DND-41 (cell line): ENCODE measurements around the gene ADCY10.

Source experiments
- ATAC-seq: fragments of 200-7000 bp; cut with Tn5 transposase; 3 replicates; pipeline ENCODE4 v1.9.1; 2021; ENCODE audit warnings: low read depth; ENCODE audit not compliant: insufficient read depth
- DNase-seq: peaks from one replicate; pipeline ENCODE4 v3.0.0-alpha.2; 2020
- H2AFZ ChIP-seq: 2 replicates; pipeline ENCODE4 v1.6.0; 2012; ENCODE audit warnings: low read depth, low read length
- H3K27ac ChIP-seq: 2 replicates; pipeline ENCODE4 v1.5.1; 2012; ENCODE audit warnings: low read length, inconsistent platforms
- H3K27me3 ChIP-seq: fragments of 200-600 bp; sonication (generic); 2 replicates; pipeline ENCODE4 v1.6.0; 2012; ENCODE audit warnings: low read length, mild to moderate bottlenecking, inconsistent platforms; ENCODE audit not compliant: insufficient read depth, poor library complexity
- H3K36me3 ChIP-seq: 2 replicates; pipeline ENCODE4 v1.5.1; 2012; ENCODE audit warnings: low read length, inconsistent platforms; ENCODE audit not compliant: insufficient read depth
- H3K4me1 ChIP-seq: 2 replicates; pipeline ENCODE4 v1.5.1; 2012; ENCODE audit warnings: mild to moderate bottlenecking, low read length; ENCODE audit not compliant: insufficient read depth
- H3K4me2 ChIP-seq: 2 replicates; pipeline ENCODE4 v1.6.0; 2012; ENCODE audit warnings: mild to moderate bottlenecking, moderate library complexity, low read length, inconsistent platforms; ENCODE audit not compliant: insufficient read depth
- H3K4me3 ChIP-seq, 2 experiments: fragments of 200-600 bp in 1 of 2; shearing (Covaris generic) in 1 of 2; 2 replicates each; pipeline ENCODE4 v1.5.1; 2012 to 2016; ENCODE audit warnings: inconsistent platforms in 2 of 2, low read length in 2 of 2, mild to moderate bottlenecking in 2 of 2, low read depth in 1 of 2, moderate library complexity in 1 of 2
- H3K79me2 ChIP-seq: 2 replicates; pipeline ENCODE4 v1.6.0; 2012; ENCODE audit warnings: low read length, inconsistent platforms; ENCODE audit not compliant: insufficient read depth
- H3K9ac ChIP-seq: 2 replicates; pipeline ENCODE4 v1.6.0; 2012; ENCODE audit warnings: low read depth, mild to moderate bottlenecking, inconsistent platforms, low read length, moderate library complexity
- H3K9me3 ChIP-seq: 2 replicates; pipeline ENCODE4 v1.5.1; 2012; ENCODE audit warnings: low read length, moderate library complexity, mild to moderate bottlenecking, inconsistent platforms; ENCODE audit not compliant: insufficient read depth, severe bottlenecking
- H4K20me1 ChIP-seq: 2 replicates; pipeline ENCODE4 v1.6.0; 2012; ENCODE audit warnings: low read length; ENCODE audit not compliant: insufficient read depth
- EZH2 ChIP-seq: IDR thresholded peaks from 3 replicates; pipeline ENCODE4 v1.6.1; 2012; ENCODE audit warnings: borderline replicate concordance, low read depth, mild to moderate bottlenecking, moderate library complexity, low read length, inconsistent platforms; ENCODE audit not compliant: severe bottlenecking
- TF ChIP-seq, protein P1 (sequence below): IDR thresholded peaks from 2 replicates; pipeline ENCODE4 v1.5.1; 2012; ENCODE audit warnings: borderline replicate concordance, low read length, moderate library complexity, mild to moderate bottlenecking; ENCODE audit not compliant: poor library complexity, severe bottlenecking; ENCODE audit errors: extremely low read depth

The ADCY10 gene

DNA sequence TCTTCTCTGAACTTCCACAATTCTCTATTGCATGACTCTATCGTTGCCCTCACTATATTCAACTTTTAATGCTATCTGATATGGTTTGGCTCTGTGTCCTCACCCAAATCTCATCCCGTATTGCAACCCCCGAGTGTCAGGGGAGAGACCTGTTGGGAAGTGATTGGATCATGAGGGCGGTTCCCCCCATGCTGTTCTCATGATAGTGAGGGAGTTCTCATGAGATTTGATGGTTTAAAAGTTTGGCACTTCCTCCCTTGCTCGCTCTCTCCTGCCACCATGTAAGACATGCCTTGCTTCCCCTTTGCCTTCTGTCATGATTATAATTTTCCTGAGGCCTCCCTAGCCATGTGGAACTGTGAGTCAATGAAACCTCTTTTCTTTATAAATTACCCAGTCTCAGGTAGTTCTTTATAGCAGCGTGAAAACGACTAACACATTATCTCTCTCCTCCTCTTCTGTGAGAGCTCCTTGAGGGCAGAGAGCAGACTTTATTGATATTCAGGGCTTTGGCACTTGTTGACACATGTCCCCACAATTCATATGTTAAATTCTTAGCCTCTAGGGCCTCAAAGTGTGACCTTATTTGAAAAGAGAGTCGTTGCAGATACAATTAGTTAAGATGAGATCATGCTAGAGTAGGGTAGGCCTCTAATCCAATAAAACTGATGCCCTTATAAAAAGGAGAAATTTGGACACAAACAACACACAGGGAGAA, 52.1 kb downstream of the ADCY10 start:
- Histone ChIP-seq H3K36me3 (no peaks in the 10 kb centered on the region), H3K27me3 (no peaks in the 10 kb centered on the region), H3K79me2 (no peaks in the 10 kb centered on the region), H3K4me3 (no peak overlapping the region), H3K9ac (no peak overlapping the region), H3K9me3 (no peaks in the 10 kb centered on the region), H3K4me1 (no peaks in the 10 kb centered on the region), H3K27ac (no peak overlapping the region), H3K4me2 (no peak overlapping the region), H4K20me1 (no peaks in the 10 kb centered on the region), H2AFZ (no peak overlapping the region)
- TF ChIP-seq, protein P1, sequence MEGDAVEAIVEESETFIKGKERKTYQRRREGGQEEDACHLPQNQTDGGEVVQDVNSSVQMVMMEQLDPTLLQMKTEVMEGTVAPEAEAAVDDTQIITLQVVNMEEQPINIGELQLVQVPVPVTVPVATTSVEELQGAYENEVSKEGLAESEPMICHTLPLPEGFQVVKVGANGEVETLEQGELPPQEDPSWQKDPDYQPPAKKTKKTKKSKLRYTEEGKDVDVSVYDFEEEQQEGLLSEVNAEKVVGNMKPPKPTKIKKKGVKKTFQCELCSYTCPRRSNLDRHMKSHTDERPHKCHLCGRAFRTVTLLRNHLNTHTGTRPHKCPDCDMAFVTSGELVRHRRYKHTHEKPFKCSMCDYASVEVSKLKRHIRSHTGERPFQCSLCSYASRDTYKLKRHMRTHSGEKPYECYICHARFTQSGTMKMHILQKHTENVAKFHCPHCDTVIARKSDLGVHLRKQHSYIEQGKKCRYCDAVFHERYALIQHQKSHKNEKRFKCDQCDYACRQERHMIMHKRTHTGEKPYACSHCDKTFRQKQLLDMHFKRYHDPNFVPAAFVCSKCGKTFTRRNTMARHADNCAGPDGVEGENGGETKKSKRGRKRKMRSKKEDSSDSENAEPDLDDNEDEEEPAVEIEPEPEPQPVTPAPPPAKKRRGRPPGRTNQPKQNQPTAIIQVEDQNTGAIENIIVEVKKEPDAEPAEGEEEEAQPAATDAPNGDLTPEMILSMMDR = no peak
- TF ChIP-seq EZH2 = no peak
- DNase-seq (no peak), ATAC-seq (no peak)

DNA sequence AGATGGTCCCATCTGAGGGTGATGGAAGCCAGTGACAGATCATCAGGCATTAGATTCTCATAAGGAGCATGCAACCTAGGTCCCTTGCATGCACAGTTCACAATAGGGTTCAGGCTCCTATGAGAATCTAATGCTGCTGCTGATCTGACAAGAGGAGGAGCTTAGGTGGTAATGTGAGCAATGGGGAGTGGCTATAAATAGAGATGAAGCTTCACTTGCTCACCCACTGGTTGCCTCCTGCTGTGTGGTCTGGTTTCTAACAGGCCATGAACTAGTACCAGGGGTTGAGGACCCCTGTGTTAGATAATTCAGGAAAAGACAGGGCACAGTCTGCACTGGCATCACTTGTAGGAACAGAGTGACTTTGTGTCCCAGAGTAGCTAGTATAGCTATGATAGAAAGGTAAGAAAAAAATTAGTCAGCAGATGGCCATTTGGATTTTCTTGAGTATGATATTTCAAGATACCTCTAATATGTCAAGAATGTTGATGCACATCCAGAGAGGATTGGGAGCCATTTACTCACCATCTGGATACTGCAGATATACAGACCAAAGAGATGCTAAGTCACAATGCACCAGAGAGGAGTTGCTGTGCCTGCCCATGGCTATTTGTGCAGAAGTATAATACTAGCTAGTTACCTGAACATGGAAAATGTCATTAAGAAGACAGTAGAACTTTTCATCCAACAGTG, 53.6 kb downstream of the ADCY10 start:
- Histone ChIP-seq H3K36me3 (no peaks in the 10 kb centered on the region), H2AFZ (no peak overlapping the region), H3K4me3 (no peak overlapping the region), H3K9ac (no peak overlapping the region), H4K20me1 (no peaks in the 10 kb centered on the region), H3K27me3 (no peaks in the 10 kb centered on the region), H3K79me2 (no peaks in the 10 kb centered on the region), H3K9me3 (no peaks in the 10 kb centered on the region), H3K4me2 (no peak overlapping the region), H3K27ac (no peak overlapping the region), H3K4me1 (no peaks in the 10 kb centered on the region)
- DNase-seq = no peak
- no peak for TF ChIP-seq EZH2
- TF ChIP-seq, protein P1 = no peak
- ATAC-seq = no peak

DNA sequence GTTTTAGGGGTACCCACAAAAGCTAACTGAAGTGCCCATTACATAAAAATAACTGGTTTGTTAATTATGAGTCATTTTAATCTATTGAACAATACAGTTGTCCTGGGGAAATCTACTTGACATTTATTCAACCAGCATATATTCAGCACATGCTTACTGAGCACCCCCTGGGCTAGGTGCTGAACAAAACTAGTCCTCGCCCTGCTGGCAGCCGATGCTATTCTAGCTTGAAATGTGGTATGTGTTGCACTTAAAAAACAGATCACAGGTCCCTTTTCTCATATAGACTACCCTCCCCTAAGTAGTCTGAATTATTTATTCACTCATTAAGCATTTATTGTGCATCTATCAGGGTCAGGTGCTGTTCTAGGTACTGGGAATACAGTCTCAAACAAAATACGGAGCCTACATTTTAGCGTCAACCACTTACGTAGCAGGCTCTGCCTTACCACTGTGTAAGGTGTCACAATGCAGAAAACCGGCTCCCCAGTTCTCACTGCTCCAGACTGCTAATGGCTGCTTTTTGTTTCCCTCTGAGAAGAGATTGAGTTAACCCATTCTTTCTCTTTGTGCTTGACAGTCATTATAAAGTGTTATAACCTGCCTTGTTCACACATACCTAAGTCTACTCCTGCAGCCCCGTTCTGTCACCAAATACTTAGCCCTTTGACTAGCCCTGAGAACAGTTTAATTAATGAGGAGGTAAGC, 57.1 kb downstream of the ADCY10 start:
- Histone ChIP-seq H3K36me3 (no peaks in the 10 kb centered on the region), H4K20me1 (no peaks in the 10 kb centered on the region), H3K9ac (no peak overlapping the region), H3K4me1 (no peaks in the 10 kb centered on the region), H3K27ac (no peak overlapping the region), H3K27me3 (no peaks in the 10 kb centered on the region), H3K4me3 (no peak overlapping the region), H3K79me2 (no peaks in the 10 kb centered on the region), H2AFZ (no peak overlapping the region), H3K9me3 (no peaks in the 10 kb centered on the region), H3K4me2 (no peak overlapping the region)
- TF ChIP-seq EZH2 = no peak
- TF ChIP-seq, protein P1 = no peak
- ATAC-seq (no peak), DNase-seq (no peak)
